ENCODE measurements around the gene FKBP3. TPM values are rescaled to one million over a fixed set of nuclear protein-coding genes. Genes with fewer than 3 reads are reported as not detected.

Gene FKBP3
- total RNA-seq: 144 and 149 TPM in 2 replicates
- long read RNA-seq, transcript FKBP3-202 (7 exons, 1,346 nt): major isoform, 39 of 45 reads
- long read RNA-seq, partial matches to known transcripts: 6 of 45 reads
- long read RNA-seq, other reads (novel, unspliced or antisense): 0 of 45 reads

GRCh38 chr14:45134051-45134958 is at the start of gene FKBP3:
FKBP3 (minus strand) TSS chr14:45134481; CDS start chr14:45134456, 25 bp downstream.
- H3K4me1 Mint-ChIP-seq: peaks cover 57% of the 10 kb centered on the region
- H3K9me3 Mint-ChIP-seq: no peaks in the 10 kb centered on the region
- peak within 1 kb of the TSS; percentile 100 for H3K27ac Mint-ChIP-seq (ENCODE audit: unreplicated experiment)
- peak; percentile 83 for DNase-seq (ENCODE audit: low read depth, low spot score)
- no peaks in the 10 kb centered on the region for H3K27me3 Mint-ChIP-seq (ENCODE audit: low read depth)
- peak within 1 kb of the TSS; percentile 100 for H3K4me3 Mint-ChIP-seq
- TF ChIP-seq, protein P1, sequence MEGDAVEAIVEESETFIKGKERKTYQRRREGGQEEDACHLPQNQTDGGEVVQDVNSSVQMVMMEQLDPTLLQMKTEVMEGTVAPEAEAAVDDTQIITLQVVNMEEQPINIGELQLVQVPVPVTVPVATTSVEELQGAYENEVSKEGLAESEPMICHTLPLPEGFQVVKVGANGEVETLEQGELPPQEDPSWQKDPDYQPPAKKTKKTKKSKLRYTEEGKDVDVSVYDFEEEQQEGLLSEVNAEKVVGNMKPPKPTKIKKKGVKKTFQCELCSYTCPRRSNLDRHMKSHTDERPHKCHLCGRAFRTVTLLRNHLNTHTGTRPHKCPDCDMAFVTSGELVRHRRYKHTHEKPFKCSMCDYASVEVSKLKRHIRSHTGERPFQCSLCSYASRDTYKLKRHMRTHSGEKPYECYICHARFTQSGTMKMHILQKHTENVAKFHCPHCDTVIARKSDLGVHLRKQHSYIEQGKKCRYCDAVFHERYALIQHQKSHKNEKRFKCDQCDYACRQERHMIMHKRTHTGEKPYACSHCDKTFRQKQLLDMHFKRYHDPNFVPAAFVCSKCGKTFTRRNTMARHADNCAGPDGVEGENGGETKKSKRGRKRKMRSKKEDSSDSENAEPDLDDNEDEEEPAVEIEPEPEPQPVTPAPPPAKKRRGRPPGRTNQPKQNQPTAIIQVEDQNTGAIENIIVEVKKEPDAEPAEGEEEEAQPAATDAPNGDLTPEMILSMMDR (conservative IDR thresholded peaks at IDR 0.05): no peak
- peaks cover 3% of the 10 kb centered on the region for H3K36me3 Mint-ChIP-seq (ENCODE audit: low read depth)

- Mint-ChIP-seq H3K27me3 (ENCODE audit: low read depth) (no peaks in the 10 kb centered on the region), H3K36me3 (ENCODE audit: low read depth) (peaks cover 4% of the 10 kb centered on the region), H3K4me3 (no peak overlapping the region), H3K9me3 (no peaks in the 10 kb centered on the region), H3K27ac (ENCODE audit: unreplicated experiment) (no peak overlapping the region), H3K4me1 (no peaks in the 10 kb centered on the region)
- no peak for DNase-seq (ENCODE audit: low read depth, low spot score)
- TF ChIP-seq, protein P1 (conservative IDR thresholded peaks at IDR 0.05): no peak
These were observed 47.5 kb upstream of the FKBP3 start for GRCh38 chr14:45181806-45182205.

DNA sequence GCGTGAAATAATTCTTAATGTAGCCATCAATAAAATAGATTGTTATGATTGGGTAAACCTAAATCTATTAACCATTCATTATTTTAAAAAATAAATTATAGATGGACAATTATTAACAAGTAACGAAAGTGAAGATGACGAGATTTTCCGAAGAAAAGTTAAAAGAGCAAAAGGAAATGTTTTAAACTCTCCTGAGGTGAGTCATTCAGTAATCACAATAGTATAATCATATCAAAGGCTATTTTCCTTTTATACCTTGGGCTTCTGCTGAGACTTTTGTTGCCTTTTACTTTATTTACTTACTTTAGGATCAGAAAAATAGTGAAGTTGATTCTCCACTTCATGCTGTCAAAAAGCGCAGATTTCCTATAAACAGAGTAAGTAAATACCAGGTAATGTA is 47.0 kb upstream of the FKBP3 start:
- H3K9me3 Mint-ChIP-seq: no peaks in the 10 kb centered on the region
- DNase-seq (ENCODE audit: low read depth, low spot score): no peak
- no peaks in the 10 kb centered on the region for H3K27me3 Mint-ChIP-seq (ENCODE audit: low read depth)
- TF ChIP-seq, protein P1 (conservative IDR thresholded peaks at IDR 0.05): no peak
- peaks cover under 1% of the 10 kb centered on the region for H3K36me3 Mint-ChIP-seq (ENCODE audit: low read depth)
- H3K4me3 Mint-ChIP-seq: no peak overlapping the region
- no peaks in the 10 kb centered on the region for H3K4me1 Mint-ChIP-seq
- H3K27ac Mint-ChIP-seq (ENCODE audit: unreplicated experiment): no peak overlapping the region

GRCh38 chr14:45177076-45177475 is 42.8 kb upstream of the FKBP3 start:
- TF ChIP-seq, protein P1 (conservative IDR thresholded peaks at IDR 0.05): no peak
- no peak overlapping the region for H3K4me3 Mint-ChIP-seq
- no peak overlapping the region for H3K27ac Mint-ChIP-seq (ENCODE audit: unreplicated experiment)
- H3K9me3 Mint-ChIP-seq: no peaks in the 10 kb centered on the region
- no peaks in the 10 kb centered on the region for H3K4me1 Mint-ChIP-seq
- peaks cover 4% of the 10 kb centered on the region for H3K36me3 Mint-ChIP-seq (ENCODE audit: low read depth)
- H3K27me3 Mint-ChIP-seq (ENCODE audit: low read depth): no peaks in the 10 kb centered on the region
- no peak for DNase-seq (ENCODE audit: low read depth, low spot score)

DNA sequence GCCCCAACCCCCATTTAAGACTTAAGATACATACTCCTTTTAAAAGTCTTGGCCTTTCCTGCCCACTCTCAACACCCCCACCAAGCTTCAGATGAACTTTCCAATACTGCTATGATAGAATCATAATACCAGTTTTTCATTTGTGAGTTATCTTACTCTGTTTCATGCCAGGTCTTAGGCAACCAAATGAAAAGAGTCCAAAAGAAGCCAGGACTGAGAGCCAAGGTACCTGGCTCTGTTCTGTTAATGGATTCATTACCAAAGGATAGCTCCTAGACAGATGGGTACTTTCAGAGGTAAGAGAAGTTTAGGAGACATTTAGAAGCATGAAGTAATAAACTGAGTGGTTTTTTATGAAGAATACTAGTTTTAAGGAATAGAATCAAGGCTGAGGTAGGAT is 35.6 kb upstream of the FKBP3 start:
- Mint-ChIP-seq H3K36me3 (ENCODE audit: low read depth) (peaks cover 2% of the 10 kb centered on the region), H3K27ac (ENCODE audit: unreplicated experiment) (no peak overlapping the region), H3K4me3 (no peak overlapping the region), H3K4me1 (no peaks in the 10 kb centered on the region), H3K27me3 (ENCODE audit: low read depth) (no peaks in the 10 kb centered on the region), H3K9me3 (no peaks in the 10 kb centered on the region)
- TF ChIP-seq, protein P1 (conservative IDR thresholded peaks at IDR 0.05): no peak
- DNase-seq (ENCODE audit: low read depth, low spot score): no peak
